Smooth muscle cell (in vitro differentiated cells): Measurements from ENCODE around the gene MCM9. TPM values are rescaled to one million over a fixed set of nuclear protein-coding genes. Genes with fewer than 3 reads are reported as not detected.

Source experiments
- DNase-seq: peaks from one replicate; lab custom pipeline; 2025; ENCODE audit not compliant: unreplicated experiment; lab: John Stamatoyannopoulos, UW
- H2AFZ ChIP-seq: fragments of 200-600 bp; sonication (generic); 2 replicates; pipeline ENCODE4 v1.6.0; 2016; ENCODE audit warnings: antibody characterized with exemption, low read depth, mild to moderate bottlenecking
- H3F3A ChIP-seq: fragments of 200-600 bp; sonication (generic); 2 replicates; pipeline ENCODE4 v1.6.0; 2017; ENCODE audit warnings: antibody characterized with exemption, low read depth
- H3K27ac ChIP-seq: fragments of 200-600 bp; sonication (generic); 2 replicates; pipeline ENCODE4 v1.5.1; 2016; ENCODE audit warnings: low read depth, mild to moderate bottlenecking
- H3K27me3 ChIP-seq: fragments of 200-600 bp; sonication (generic); 2 replicates; pipeline ENCODE4 v1.6.1; 2016; ENCODE audit warnings: low read depth, mild to moderate bottlenecking
- H3K36me3 ChIP-seq: fragments of 200-600 bp; sonication (generic); 2 replicates; pipeline ENCODE4 v1.5.1; 2016; ENCODE audit warnings: low read depth
- H3K4me1 ChIP-seq: fragments of 200-600 bp; sonication (generic); 2 replicates; pipeline ENCODE4 v1.5.1; 2016; ENCODE audit warnings: low read depth
- H3K4me2 ChIP-seq: fragments of 200-600 bp; sonication (generic); 2 replicates; pipeline ENCODE4 v1.6.0; 2016; ENCODE audit warnings: mild to moderate bottlenecking
- H3K4me3 ChIP-seq: fragments of 200-600 bp; sonication (generic); 2 replicates; pipeline ENCODE4 v1.5.1; 2016; ENCODE audit warnings: mild to moderate bottlenecking
- H3K79me2 ChIP-seq: fragments of 200-600 bp; sonication (generic); 2 replicates; pipeline ENCODE4 v1.6.0; 2016; ENCODE audit warnings: low read depth, mild to moderate bottlenecking
- H3K9ac ChIP-seq: fragments of 200-600 bp; sonication (generic); 2 replicates; pipeline ENCODE4 v1.6.0; 2016; ENCODE audit warnings: low read depth
- H3K9me3 ChIP-seq: fragments of 200-600 bp; sonication (generic); replicated peaks from 2 replicates; pipeline ENCODE4 v1.5.1; 2016; ENCODE audit warnings: low read depth
- H4K20me1 ChIP-seq: fragments of 200-600 bp; sonication (generic); 2 replicates; pipeline ENCODE4 v1.6.0; 2016; ENCODE audit warnings: low read depth
- WGBS: methylation state at CpG from one replicate; pipeline ENCODE4 v1.1.7; 2016; ENCODE audit warnings: low lambda C conversion rate; 5-methylcytosine and 5-hydroxymethylcytosine counted together
- polyA plus RNA-seq: library from polyadenylated mRNA; unstranded; fragments of >200 nt; fragmentation: Nextera tagmentation; extraction: Ambion mirVana; gene quantifications from 2 replicates; pipeline ENCODE4 v1.2.1, GENCODE V29; 2016
- total RNA-seq: library from RNA; depleted of rRNA; stranded (reverse); fragments of >200 nt; gene quantifications from 2 replicates; pipeline ENCODE4 v1.2.3, GENCODE V29; 2014
- TF ChIP-seq, protein P1 (sequence below): fragments of 200-600 bp; sonication (generic); IDR thresholded peaks from 2 replicates; pipeline ENCODE4 v1.5.1; 2017; ENCODE audit warnings: borderline replicate concordance, mild to moderate bottlenecking, antibody characterized with exemption; ENCODE audit not compliant: insufficient read depth, poor library complexity, severe bottlenecking

Gene MCM9
- total and polyA plus RNA-seq, 2 experiments from 2014 or later = 3.8 to 7.8 TPM

DNA sequence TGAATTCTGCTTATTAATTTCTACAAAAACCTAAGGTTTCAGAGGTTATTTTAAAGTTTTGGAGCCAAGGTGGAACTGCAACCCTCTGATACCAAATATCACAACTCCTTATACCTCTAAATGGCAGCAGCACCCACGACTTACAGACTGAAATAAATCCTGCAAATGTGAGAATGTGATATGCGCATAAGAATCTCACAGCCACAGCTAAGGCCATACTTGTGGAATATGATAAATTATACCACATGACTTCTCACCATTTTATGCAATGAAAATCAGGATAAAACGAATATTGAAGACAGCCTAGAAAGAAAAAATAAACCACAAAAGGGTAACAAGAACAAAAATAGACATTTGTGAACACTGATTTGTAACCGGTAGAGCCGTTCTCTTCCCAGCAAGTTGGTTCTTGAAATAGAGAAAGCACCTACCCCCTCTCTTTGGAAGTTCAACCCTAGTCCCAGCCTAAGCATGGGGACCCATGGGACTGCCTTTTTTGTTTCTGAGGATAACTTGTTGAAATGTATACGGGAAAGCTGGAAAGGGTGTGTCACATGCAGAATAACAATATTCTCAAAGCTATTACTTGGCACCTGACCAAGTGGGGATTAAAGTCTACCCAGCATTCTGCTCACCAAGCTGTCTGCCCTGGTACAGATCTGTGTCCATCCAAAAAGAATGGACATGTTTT, 47.1 kb upstream of the MCM9 start:
- Histone ChIP-seq H3K9me3 (no peaks in the 10 kb centered on the region), H3F3A (no peaks in the 10 kb centered on the region), H3K79me2 (no peaks in the 10 kb centered on the region), H4K20me1 (no peaks in the 10 kb centered on the region), H3K4me2 (no peak overlapping the region), H3K9ac (no peak overlapping the region), H3K4me1 (no peaks in the 10 kb centered on the region), H2AFZ (no peak overlapping the region), H3K4me3 (no peak overlapping the region), H3K27me3 (no peaks in the 10 kb centered on the region), H3K36me3 (no peaks in the 10 kb centered on the region), H3K27ac (no peak overlapping the region)
- TF ChIP-seq, protein P1, sequence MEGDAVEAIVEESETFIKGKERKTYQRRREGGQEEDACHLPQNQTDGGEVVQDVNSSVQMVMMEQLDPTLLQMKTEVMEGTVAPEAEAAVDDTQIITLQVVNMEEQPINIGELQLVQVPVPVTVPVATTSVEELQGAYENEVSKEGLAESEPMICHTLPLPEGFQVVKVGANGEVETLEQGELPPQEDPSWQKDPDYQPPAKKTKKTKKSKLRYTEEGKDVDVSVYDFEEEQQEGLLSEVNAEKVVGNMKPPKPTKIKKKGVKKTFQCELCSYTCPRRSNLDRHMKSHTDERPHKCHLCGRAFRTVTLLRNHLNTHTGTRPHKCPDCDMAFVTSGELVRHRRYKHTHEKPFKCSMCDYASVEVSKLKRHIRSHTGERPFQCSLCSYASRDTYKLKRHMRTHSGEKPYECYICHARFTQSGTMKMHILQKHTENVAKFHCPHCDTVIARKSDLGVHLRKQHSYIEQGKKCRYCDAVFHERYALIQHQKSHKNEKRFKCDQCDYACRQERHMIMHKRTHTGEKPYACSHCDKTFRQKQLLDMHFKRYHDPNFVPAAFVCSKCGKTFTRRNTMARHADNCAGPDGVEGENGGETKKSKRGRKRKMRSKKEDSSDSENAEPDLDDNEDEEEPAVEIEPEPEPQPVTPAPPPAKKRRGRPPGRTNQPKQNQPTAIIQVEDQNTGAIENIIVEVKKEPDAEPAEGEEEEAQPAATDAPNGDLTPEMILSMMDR = no peak
- no peak for DNase-seq
- 91% methylated on average over 6 of the region's 6 CpGs for WGBS

GRCh38 chr6:118980063-118980462, 45.1 kb upstream of the MCM9 start:
- TF ChIP-seq, protein P1 = no peak
- Histone ChIP-seq H3K4me3 (no peak overlapping the region), H4K20me1 (no peaks in the 10 kb centered on the region), H3K4me1 (no peaks in the 10 kb centered on the region), H3K27ac (no peak overlapping the region), H3K9me3 (no peaks in the 10 kb centered on the region), H3F3A (no peaks in the 10 kb centered on the region), H3K9ac (no peak overlapping the region), H3K36me3 (no peaks in the 10 kb centered on the region), H3K4me2 (no peak overlapping the region), H2AFZ (no peak overlapping the region), H3K27me3 (no peaks in the 10 kb centered on the region), H3K79me2 (no peaks in the 10 kb centered on the region)
- DNase-seq = no peak
- WGBS = 63% methylated on average over 5 of the region's 5 CpGs

- 64% methylated on average over 1 of the region's 1 CpG for WGBS
- Histone ChIP-seq H4K20me1 (no peaks in the 10 kb centered on the region), H3K4me3 (no peak overlapping the region), H3K27ac (no peak overlapping the region), H2AFZ (no peak overlapping the region), H3K36me3 (no peaks in the 10 kb centered on the region), H3K4me2 (no peak overlapping the region), H3F3A (no peaks in the 10 kb centered on the region), H3K79me2 (no peaks in the 10 kb centered on the region), H3K4me1 (no peaks in the 10 kb centered on the region), H3K9ac (no peak overlapping the region), H3K9me3 (no peaks in the 10 kb centered on the region), H3K27me3 (no peaks in the 10 kb centered on the region)
- TF ChIP-seq, protein P1 = no peak
- DNase-seq = no peak
Observed at GRCh38 chr6:118974790-118975189, 39.8 kb upstream of the MCM9 start.

- H3F3A ChIP-seq = no peaks in the 10 kb centered on the region
- no peaks in the 10 kb centered on the region for H3K36me3 ChIP-seq
- H3K79me2 ChIP-seq = no peaks in the 10 kb centered on the region
- no peak overlapping the region for H3K9ac ChIP-seq
- H3K27me3 ChIP-seq = no peaks in the 10 kb centered on the region
- H3K4me1 ChIP-seq = no peaks in the 10 kb centered on the region
- H4K20me1 ChIP-seq = no peaks in the 10 kb centered on the region
- TF ChIP-seq, protein P1 = no peak
- H3K4me2 ChIP-seq = no peak overlapping the region
- DNase-seq = no peak
- 97% methylated on average over 1 of the region's 1 CpG for WGBS
- no peak overlapping the region for H2AFZ ChIP-seq
- H3K9me3 ChIP-seq = no peaks in the 10 kb centered on the region
- no peak overlapping the region for H3K27ac ChIP-seq
- no peak overlapping the region for H3K4me3 ChIP-seq
Observed at GRCh38 chr6:118971682-118972081, 36.7 kb upstream of the MCM9 start.
